ENCODE data around the gene TBX22. TPM values are rescaled to one million over a fixed set of nuclear protein-coding genes. Genes with fewer than 3 reads are reported as not detected.
"Not testable (repeated sequence)": the region's sequence is repeated elsewhere in the genome, so short reads cannot be mapped to it uniquely, and the experiment has no call there.

TBX22 gene
- not detected for polyA plus RNA-seq (ENCODE audit: low read depth in 6 of 6)

GRCh38 chrX:80014141-80014940 lies at the start of gene TBX22:
TSS of gene TBX22 (plus strand) at chrX:80014753. CDS start at chrX:80022270, 7,517 bp downstream.
- Mint-ChIP-seq H3K9me3 (peaks cover 0 to 4% (median 2%) of the 10 kb centered on the region in 7 donors), H3K4me3 (no peak within 1 kb of the TSS), H3K4me1 (no peaks in the 10 kb centered on the region), H3K27me3 (peaks cover 0 to 16% (median 0%) of the 10 kb centered on the region in 3 donors), H3K27ac (no peak within 1 kb of the TSS), H3K36me3 (no peaks in the 10 kb centered on the region)
- ATAC-seq (ENCODE audit: low read depth in 2 of 2) (no peak), DNase-seq (no peak)

- H3K27me3 Mint-ChIP-seq, result no peaks in the 10 kb centered on the region
- no peak for DNase-seq
- H3K9me3 Mint-ChIP-seq, result peaks cover 3 to 33% (median 12%) of the 10 kb centered on the region in 7 donors
- no peak overlapping the region for H3K4me3 Mint-ChIP-seq
- no peak for ATAC-seq (ENCODE audit: low read depth in 2 of 2)
- no peaks in the 10 kb centered on the region for H3K4me1 Mint-ChIP-seq
- H3K36me3 Mint-ChIP-seq, result no peaks in the 10 kb centered on the region
- H3K27ac Mint-ChIP-seq, result no peak overlapping the region
Observed at GRCh38 chrX:79975605-79976004, 38.9 kb upstream of the TBX22 start.

- DNase-seq (no peak), ATAC-seq (ENCODE audit: low read depth in 2 of 2) (no peak)
- Mint-ChIP-seq H3K4me3 (no peak overlapping the region), H3K27me3 (no peaks in the 10 kb centered on the region), H3K36me3 (no peaks in the 10 kb centered on the region), H3K9me3 (peaks cover 0 to 5% (median 0%) of the 10 kb centered on the region in 7 donors), H3K4me1 (no peaks in the 10 kb centered on the region), H3K27ac (no peak overlapping the region)
Observed at GRCh38 chrX:80004458-80004857, 10.1 kb upstream of the TBX22 start.

GRCh38 chrX:80011522-80011921 lies 3.0 kb upstream of the TBX22 start:
- H3K36me3 Mint-ChIP-seq, result no peaks in the 10 kb centered on the region
- H3K4me3 Mint-ChIP-seq, result no peak overlapping the region
- peaks cover 0 to 16% (median 0%) of the 10 kb centered on the region in 3 donors for H3K27me3 Mint-ChIP-seq
- no peak for ATAC-seq (ENCODE audit: low read depth in 2 of 2)
- H3K4me1 Mint-ChIP-seq, result no peaks in the 10 kb centered on the region
- peaks cover 0 to 4% (median 2%) of the 10 kb centered on the region in 7 donors for H3K9me3 Mint-ChIP-seq
- no peak overlapping the region for H3K27ac Mint-ChIP-seq
- DNase-seq, result no peak

GRCh38 chrX:80016182-80016581 lies 1.6 kb downstream of the TBX22 start:
- peaks cover 0 to 17% (median 0%) of the 10 kb centered on the region in 3 donors for H3K27me3 Mint-ChIP-seq
- H3K27ac Mint-ChIP-seq, result no peak overlapping the region
- ATAC-seq (ENCODE audit: low read depth in 2 of 2) (no peak), DNase-seq (no peak)
- H3K4me3 Mint-ChIP-seq, result no peak overlapping the region
- peaks cover 0 to 4% (median 2%) of the 10 kb centered on the region in 7 donors for H3K9me3 Mint-ChIP-seq
- no peaks in the 10 kb centered on the region for H3K4me1 Mint-ChIP-seq
- H3K36me3 Mint-ChIP-seq, result no peaks in the 10 kb centered on the region

- DNase-seq, result no peak
- H3K27ac Mint-ChIP-seq, result no peak overlapping the region
- H3K36me3 Mint-ChIP-seq, result no peaks in the 10 kb centered on the region
- H3K4me3 Mint-ChIP-seq, result no peak overlapping the region
- ATAC-seq (ENCODE audit: low read depth in 2 of 2), result no peak
- peaks cover 0 to 4% (median 0%) of the 10 kb centered on the region in 7 donors for H3K9me3 Mint-ChIP-seq
- H3K4me1 Mint-ChIP-seq, result no peaks in the 10 kb centered on the region
- peaks cover 0 to 20% (median 4%) of the 10 kb centered on the region in 3 donors for H3K27me3 Mint-ChIP-seq
Observed at GRCh38 chrX:80021621-80022020, 7.1 kb downstream of the TBX22 start.

- no peak overlapping the region for H3K4me3 Mint-ChIP-seq
- H3K36me3 Mint-ChIP-seq, result no peaks in the 10 kb centered on the region
- H3K27ac Mint-ChIP-seq, result no peak overlapping the region
- DNase-seq (no peak), ATAC-seq (ENCODE audit: low read depth in 2 of 2) (no peak)
- no peaks in the 10 kb centered on the region for H3K4me1 Mint-ChIP-seq
- H3K9me3 Mint-ChIP-seq, result peaks cover 0 to 4% (median 0%) of the 10 kb centered on the region in 7 donors
- H3K27me3 Mint-ChIP-seq, result peaks cover 0 to 20% (median 4%) of the 10 kb centered on the region in 3 donors
Observed at GRCh38 chrX:80022363-80023031, 7.9 kb downstream of the TBX22 start.

GRCh38 chrX:80026116-80026515 lies 11.6 kb downstream of the TBX22 start:
- Mint-ChIP-seq H3K27ac (no peak overlapping the region), H3K4me1 (no peaks in the 10 kb centered on the region), H3K36me3 (no peaks in the 10 kb centered on the region), H3K4me3 (no peak overlapping the region), H3K9me3 (peaks cover 0 to 4% (median 0%) of the 10 kb centered on the region in 7 donors), H3K27me3 (peaks cover 0 to 20% (median 4%) of the 10 kb centered on the region in 3 donors)
- DNase-seq (no peak), ATAC-seq (ENCODE audit: low read depth in 2 of 2) (no peak)

- H3K36me3 Mint-ChIP-seq; H3K27me3 Mint-ChIP-seq; ATAC-seq (ENCODE audit: low read depth in 2 of 2); H3K4me1 Mint-ChIP-seq; H3K4me3 Mint-ChIP-seq; H3K27ac Mint-ChIP-seq; DNase-seq: not testable (repeated sequence)
- peaks cover 7 to 56% (median 40%) of the 10 kb centered on the region in 7 donors for H3K9me3 Mint-ChIP-seq
Observed at GRCh38 chrX:80066156-80066555, 51.6 kb downstream of the TBX22 start.

GRCh38 chrX:80075625-80076024 lies 61.1 kb downstream of the TBX22 start:
- H3K4me1 Mint-ChIP-seq; H3K4me3 Mint-ChIP-seq; DNase-seq; H3K27ac Mint-ChIP-seq; H3K27me3 Mint-ChIP-seq; ATAC-seq (ENCODE audit: low read depth in 2 of 2); H3K36me3 Mint-ChIP-seq: not testable (repeated sequence)
- peaks cover 0 to 41% (median 17%) of the 10 kb centered on the region in 7 donors for H3K9me3 Mint-ChIP-seq

Data from naive B cell (primary cell).